IPS-NIHi11 (cell line): ENCODE data around the gene INSYN1.

ENCODE experiments used
- DNase-seq: peaks from one replicate; pipeline ENCODE4 v3.0.0; 2012; ENCODE audit warnings: mixed read lengths, low spot score

INSYN1 gene

DNA sequence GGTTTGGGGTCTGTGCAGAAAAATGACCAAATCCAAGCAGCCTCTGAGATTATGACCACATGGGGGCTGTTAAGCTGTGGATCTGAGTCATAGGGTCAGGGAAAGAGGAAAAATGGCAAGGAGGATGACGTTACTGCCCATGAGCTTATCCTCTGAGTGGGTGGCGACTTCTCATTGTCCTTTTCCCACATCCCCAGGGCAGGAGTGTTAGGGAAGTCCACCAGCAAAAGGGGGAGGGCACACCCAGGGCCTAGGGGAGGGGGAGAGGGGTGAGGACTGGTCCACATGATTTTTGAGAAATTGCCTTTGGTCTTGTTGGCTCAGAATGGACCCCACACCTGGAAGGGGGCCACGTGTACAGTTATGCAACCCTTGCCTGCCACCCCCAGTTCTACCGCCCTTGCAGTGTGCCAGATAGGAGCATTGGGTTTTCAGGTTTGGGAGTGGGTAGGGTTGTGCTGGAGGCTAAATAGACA, 66.3 kb downstream of the INSYN1 start:
- no peak for DNase-seq

DNA sequence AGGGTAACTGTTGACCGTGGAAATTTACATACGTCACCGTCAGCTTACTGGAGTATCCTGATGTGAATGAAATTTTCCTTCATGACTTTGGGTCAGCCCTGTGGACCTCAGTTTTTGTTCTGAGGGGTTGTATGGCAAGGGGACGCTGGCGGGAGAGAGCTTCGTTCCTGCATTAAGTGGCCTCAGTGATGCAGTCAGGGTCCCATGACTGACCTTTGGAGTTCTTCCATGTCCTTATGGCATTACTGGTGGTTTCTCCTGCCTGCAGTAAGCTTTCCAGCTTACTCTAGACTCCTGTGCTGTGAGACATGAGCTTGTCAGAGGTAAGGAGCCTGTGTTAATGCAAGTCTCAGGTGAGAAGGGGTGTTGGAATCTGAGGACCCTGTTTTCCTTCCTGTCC, 67.2 kb downstream of the INSYN1 start:
- no peak for DNase-seq
